ENCODE measurements around the gene ZBTB17. TPM values are rescaled to one million over a fixed set of nuclear protein-coding genes. Genes with fewer than 3 reads are reported as not detected.

The ZBTB17 gene
- total and polyA plus RNA-seq, 2 of the 4 experiments (the other 2 are of a cell fraction), result 26.3 to 58.2 TPM

DNA sequence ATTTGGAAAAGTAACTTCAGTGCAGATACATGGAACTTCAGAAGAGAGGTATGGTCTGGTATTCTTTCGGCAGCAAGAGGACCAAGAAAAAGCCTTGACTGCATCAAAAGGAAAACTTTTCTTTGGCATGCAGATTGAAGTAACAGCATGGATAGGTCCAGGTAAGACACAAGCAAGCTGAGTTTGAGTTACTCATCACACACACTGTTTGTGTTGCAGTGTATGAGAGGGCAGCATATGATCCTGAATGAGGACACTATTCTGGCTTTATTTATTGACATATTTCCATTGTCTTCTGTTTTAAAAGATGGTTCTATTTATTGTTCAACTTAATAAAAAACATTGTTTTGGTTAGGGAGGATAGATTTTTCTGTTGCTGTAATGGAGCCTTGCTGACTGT is 64.8 kb downstream of the ZBTB17 start:
- ATAC-seq (ENCODE audit: low read depth), result no peak
- Histone ChIP-seq H3K56ac (ENCODE audit: extremely low read depth, insufficient read depth, low read length) (no peak overlapping the region), H3K14ac (replicated peaks; ENCODE audit: low read depth, low read length) (no peak overlapping the region), H3K4me1 (ENCODE audit: control insufficient read depth, insufficient read depth, low read length) (no peaks in the 10 kb centered on the region), H2BK20ac (ENCODE audit: low read depth, low read length) (no peak overlapping the region), H3K79me1 (ENCODE audit: low read depth in 1 of 2, low read length in 2 of 2) (peaks cover 16 to 60% of the 10 kb centered on the region in 2 experiments), H2BK120ac (ENCODE audit: low read depth, low read length) (no peak overlapping the region), H3K4me3 (ENCODE audit: insufficient read depth, low read depth, low read length) (no peak overlapping the region), H3K9ac (ENCODE audit: low read depth, low read length) (no peak overlapping the region), H4K8ac (ENCODE audit: low read depth in 2 of 2, low read length in 2 of 2) (no peak overlapping the region), H2BK5ac (ENCODE audit: low read depth, low read length, poor library complexity, severe bottlenecking) (no peak overlapping the region), H3K27ac (ENCODE audit: insufficient read depth, low read length) (no peak overlapping the region), H3K27me3 (ENCODE audit: control insufficient read depth, insufficient read depth, low read length) (no peaks in the 10 kb centered on the region), H3K9me1 (ENCODE audit: insufficient read depth, low read length) (peaks cover 6% of the 10 kb centered on the region; the same call in 1 of the 2 replicates), H2AK9ac (replicated peaks; ENCODE audit: low read depth, low read length, poor library complexity) (no peak overlapping the region), H3K36me3 (ENCODE audit: control insufficient read depth, insufficient read depth, low read length) (peaks cover 6% of the 10 kb centered on the region), H3K9me3 (ENCODE audit: control insufficient read depth, insufficient read depth, low read length) (no peaks in the 10 kb centered on the region), H3K23ac (ENCODE audit: low read depth, low read length) (no peak overlapping the region), H3K4me2 (ENCODE audit: low read depth, low read length) (no peak overlapping the region), H4K5ac (ENCODE audit: low read depth, low read length) (no peak overlapping the region), H2AFZ (replicated peaks; ENCODE audit: low read length, poor library complexity) (no peak overlapping the region), H3K18ac (ENCODE audit: low read depth, low read length) (no peak overlapping the region), H4K91ac (ENCODE audit: insufficient read depth, low read depth, low read length) (no peak overlapping the region), H2BK15ac (ENCODE audit: low read depth, low read length) (no peak overlapping the region), H3K4ac (ENCODE audit: low read depth, low read length) (no peak overlapping the region), H2AK5ac (ENCODE audit: low read depth, low read length) (peak overlapping the region; percentile 13; the same call in 1 of the 2 replicates), H4K20me1 (ENCODE audit: insufficient read depth, low read length) (no peaks in the 10 kb centered on the region)
- dilution Hi-C loops (cut with HindIII; ENCODE audit: low sequenced_read_pairs, unreplicated experiment), result no loop called here
- CTCF ChIA-PET, result no interaction called here
- no CpG with 5 or more reads among the region's 1 CpG for WGBS, 2 experiments (ENCODE audit: extremely low coverage in 2 of 2, insufficient read length in 1 of 2)
- no peak for DNase-seq
- BruUV-seq (replicated peaks), result no TSS peak
- in situ Hi-C loops (cut with MboI; ENCODE audit: low sequenced_read_pairs), result no loop called here
- TF ChIP-seq USF2 (IDR thresholded peaks at IDR 0.05; ENCODE audit: low read depth, low read length) (no peak), FOS (IDR thresholded peaks at IDR 0.05; ENCODE audit: low read depth, low read length) (no peak), RCOR1 (IDR thresholded peaks at IDR 0.05; ENCODE audit: insufficient replicate concordance, low read length) (no peak), ELK1 (IDR thresholded peaks at IDR 0.05; ENCODE audit: borderline replicate concordance, low read depth, low read length) (no peak), MAZ (IDR thresholded peaks at IDR 0.05; ENCODE audit: borderline replicate concordance, low read depth, low read length) (no peak), CHD1 (IDR thresholded peaks at IDR 0.05; ENCODE audit: low read depth, low read length) (no peak), RAD21 (IDR thresholded peaks at IDR 0.05; ENCODE audit: low read length) (no peak), MAFK (IDR thresholded peaks at IDR 0.05; ENCODE audit: low read depth, low read length) (no peak)
- TF ChIP-seq, protein P1, sequence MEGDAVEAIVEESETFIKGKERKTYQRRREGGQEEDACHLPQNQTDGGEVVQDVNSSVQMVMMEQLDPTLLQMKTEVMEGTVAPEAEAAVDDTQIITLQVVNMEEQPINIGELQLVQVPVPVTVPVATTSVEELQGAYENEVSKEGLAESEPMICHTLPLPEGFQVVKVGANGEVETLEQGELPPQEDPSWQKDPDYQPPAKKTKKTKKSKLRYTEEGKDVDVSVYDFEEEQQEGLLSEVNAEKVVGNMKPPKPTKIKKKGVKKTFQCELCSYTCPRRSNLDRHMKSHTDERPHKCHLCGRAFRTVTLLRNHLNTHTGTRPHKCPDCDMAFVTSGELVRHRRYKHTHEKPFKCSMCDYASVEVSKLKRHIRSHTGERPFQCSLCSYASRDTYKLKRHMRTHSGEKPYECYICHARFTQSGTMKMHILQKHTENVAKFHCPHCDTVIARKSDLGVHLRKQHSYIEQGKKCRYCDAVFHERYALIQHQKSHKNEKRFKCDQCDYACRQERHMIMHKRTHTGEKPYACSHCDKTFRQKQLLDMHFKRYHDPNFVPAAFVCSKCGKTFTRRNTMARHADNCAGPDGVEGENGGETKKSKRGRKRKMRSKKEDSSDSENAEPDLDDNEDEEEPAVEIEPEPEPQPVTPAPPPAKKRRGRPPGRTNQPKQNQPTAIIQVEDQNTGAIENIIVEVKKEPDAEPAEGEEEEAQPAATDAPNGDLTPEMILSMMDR (conservative IDR thresholded peaks at IDR 0.05; ENCODE audit: low read depth, low read length), result no peak
- POLR2A ChIA-PET (ENCODE audit: unreplicated experiment), result no interaction called here
- intact Hi-C loops (cut with micrococcal nuclease), result no loop called here
